Anterior cingulate cortex (tissue), 58 donors: ENCODE results near the gene KRT74.

Source experiments
- DNase-seq, 58 donors: peaks; one replicate each; lab custom pipeline; 2025; lab: John Stamatoyannopoulos, UW

The KRT74 gene

DNA sequence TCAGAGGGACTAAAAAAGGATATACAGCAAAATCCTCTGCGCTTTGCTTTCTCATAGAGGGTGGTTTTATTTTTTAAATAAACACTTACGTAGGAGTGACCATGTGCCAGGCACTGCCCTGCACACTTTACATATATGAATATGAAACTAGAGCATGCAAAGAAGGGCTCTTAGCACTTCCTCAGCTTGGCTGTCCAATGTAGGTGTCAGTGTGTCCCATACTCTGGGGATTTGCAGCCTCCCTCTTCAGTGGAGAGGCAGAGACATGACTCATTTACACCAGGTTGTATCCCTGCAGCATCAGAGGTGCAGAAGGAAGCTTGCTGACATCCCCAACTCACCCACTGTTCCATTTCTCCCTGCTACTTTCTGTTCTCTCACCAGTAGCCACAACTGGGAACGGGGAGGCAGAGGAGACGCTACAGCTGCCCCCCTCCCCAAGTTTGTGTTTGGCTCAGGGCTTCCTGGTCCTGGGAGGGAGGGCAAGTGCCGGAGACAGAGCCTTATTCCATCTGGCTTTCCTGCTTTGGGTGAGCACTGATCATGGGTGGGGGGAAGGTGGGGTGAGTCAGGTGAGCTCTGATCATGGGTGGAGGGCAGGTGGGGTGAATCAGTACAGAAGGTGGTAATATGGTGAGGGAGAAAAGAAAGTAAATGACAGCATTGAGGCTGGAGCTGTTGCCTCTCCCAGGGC is 48.6 kb downstream of the KRT74 start:
- DNase-seq = peak in 1 of 58 donors; percentile 29

- DNase-seq = no peak
Observed at GRCh38 chr12:52524241-52524897, 49.3 kb downstream of the KRT74 start.

- DNase-seq = no peak
Observed at GRCh38 chr12:52523824-52524223, 49.8 kb downstream of the KRT74 start.

DNA sequence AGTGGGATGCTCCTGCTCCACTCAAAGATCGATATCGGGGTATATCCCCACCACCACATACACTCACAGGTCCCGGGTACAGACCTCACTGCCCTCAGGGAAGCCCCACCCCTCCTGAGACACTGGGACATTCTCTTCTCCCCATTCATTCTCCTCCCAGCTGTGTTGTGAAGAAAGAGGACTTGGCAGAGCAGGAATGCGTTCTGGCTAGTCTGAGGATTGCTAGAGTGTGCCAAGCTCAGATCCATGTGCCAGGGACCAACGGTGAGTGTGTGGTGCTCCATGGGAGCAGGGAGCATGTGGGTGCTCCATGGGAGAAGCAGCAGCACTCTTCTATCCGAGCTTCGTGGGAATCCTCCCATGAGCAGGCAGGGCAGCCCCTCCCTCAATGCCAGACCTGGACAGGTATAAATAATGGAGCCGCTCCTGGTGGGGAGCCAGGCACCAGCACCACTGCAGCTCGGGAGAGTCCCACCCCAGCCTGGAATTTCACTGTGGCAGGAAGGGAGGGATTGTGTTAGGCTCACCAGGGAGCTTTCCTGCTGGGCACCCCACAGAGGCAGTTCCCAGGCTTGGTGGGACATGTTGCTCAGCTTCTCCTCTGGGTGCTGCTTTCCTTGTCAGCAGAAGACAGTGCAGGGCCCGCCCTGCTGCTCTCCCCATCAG is 51.2 kb downstream of the KRT74 start:
- DNase-seq = peak in 12 of 58 donors; percentile 2 to 67 (median 32)

GRCh38 chr12:52521568-52522266 is 51.9 kb downstream of the KRT74 start:
- DNase-seq = no peak

GRCh38 chr12:52521175-52521567 is 52.5 kb downstream of the KRT74 start:
- no peak for DNase-seq

- no peak for DNase-seq
Observed at GRCh38 chr12:52519826-52520662, 53.6 kb downstream of the KRT74 start, which contains the start of gene KRT5. KRT5 (minus strand) TSS chr12:52520394; CDS start chr12:52520296, 98 bp downstream.

GRCh38 chr12:52519387-52519703 is 54.3 kb downstream of the KRT74 start:
- DNase-seq = no peak

GRCh38 chr12:52518574-52519386 is 54.9 kb downstream of the KRT74 start:
- DNase-seq = no peak

- DNase-seq = peak in 1 of 58 donors; percentile 38
Observed at GRCh38 chr12:52517888-52518287, 55.8 kb downstream of the KRT74 start.

DNA sequence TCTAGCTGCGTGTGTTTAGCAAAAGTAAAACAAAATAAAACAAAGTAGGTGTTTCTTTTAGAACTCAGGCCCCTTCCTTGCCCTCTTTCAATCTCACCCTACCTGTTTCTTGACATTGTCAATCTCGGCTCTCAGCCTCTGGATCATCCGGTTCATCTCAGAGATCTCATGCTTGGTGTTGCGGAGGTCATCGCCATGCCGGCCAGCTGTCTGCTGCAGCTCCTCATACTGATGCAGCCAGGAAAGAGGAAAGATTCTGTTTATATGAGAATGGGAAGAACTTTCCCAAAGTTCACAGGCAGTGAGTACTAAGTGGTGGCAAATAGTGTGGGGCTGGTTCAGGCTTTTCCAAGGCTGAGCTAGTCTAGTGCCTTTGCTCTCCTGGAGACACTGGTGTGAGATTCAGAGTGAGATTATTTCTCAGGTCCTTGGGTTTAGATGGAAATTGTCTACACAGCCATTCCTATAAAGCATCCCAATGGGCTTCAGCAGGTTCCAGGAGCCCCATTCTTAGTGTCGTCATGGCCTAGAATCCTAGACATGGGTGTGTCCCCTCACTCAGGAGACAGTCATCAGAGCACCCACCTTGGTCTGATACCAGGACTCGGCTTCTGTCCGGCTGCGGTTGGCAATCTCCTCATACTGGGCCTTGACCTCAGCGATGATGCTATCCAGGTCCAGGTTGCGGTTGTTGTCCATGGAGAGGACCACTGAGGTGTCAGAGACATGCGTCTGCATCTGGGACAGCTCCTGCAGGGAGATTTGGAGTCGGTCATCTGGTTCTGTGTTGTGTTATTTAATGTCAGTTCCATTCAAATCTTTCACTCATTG is 56.4 kb downstream of the KRT74 start:
- DNase-seq = no peak

DNA sequence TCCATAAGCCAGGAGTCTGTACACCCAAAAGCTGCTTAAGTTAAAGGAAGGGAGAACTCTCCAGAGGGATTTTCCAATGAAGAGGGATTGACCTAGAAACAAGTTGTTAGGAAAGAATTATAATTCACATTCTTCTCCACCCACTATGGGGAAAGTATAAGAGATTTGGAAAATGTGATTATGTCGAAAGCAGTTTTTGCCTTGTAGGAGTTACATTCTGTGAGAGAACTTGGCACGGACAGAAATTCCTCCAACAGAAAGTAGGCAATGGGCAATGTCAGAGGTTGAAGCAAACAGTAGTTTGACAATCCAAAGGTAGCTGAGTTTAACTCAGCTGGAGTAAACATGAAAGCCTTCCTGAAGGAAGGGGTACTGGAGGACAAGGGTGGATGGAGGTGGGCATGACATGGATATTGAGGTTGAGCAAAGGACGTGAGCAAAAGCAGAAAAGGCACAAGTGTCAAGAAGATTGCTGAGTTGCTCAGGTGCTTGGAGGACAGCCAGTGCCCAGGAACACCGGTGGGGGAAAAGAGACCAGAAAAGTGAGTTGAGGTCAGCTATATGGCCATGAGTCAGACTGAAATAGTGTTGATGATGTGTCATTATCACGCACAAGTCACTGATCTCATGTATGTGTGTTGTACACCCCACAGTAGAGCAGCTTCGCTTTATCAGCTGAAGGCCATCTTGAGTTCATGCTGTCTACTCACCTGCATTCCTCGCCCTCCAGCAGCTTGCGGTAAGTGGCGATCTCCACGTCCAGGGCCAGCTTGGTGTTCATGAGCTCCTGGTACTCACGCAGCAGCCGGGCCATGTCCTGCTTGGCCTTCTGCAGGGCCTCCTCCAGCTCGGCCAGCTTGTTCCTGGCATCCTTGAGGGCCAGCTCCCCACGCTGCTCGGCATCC is 57.5 kb downstream of the KRT74 start:
- DNase-seq = no peak
